Lung (tissue), 12 donors: ENCODE results near the gene RPS28. TPM values are rescaled to one million over a fixed set of nuclear protein-coding genes. Genes with fewer than 3 reads are reported as not detected.

Experiments used
- ATAC-seq: fragments of 200-7000 bp; cut with Tn5 transposase; one replicate; pipeline ENCODE4 v1.9.1; 2020; ENCODE audit warnings: moderate number of reproducible peaks; ENCODE audit not compliant: insufficient read depth, low FRiP score
- DNase-seq, 3 donors: peaks; one replicate each; pipeline ENCODE4 v3.0.0-alpha.2; 2013 to 2017
- H3K27ac ChIP-seq, 2 donors: one replicate each; pipeline ENCODE4 v1.5.1; 2013; ENCODE audit warnings: mild to moderate bottlenecking in 2 of 2, moderate library complexity in 2 of 2, control low read depth in 1 of 2, inconsistent platforms in 1 of 2, low read depth in 1 of 2, low read length in 1 of 2
- H3K27me3 ChIP-seq, 3 donors: one replicate each; pipeline ENCODE4 v1.5.1; 2013; ENCODE audit warnings: low read length in 2 of 3; ENCODE audit not compliant: control insufficient read depth in 3 of 3, insufficient read depth in 3 of 3
- H3K36me3 ChIP-seq, 4 donors: one replicate each; pipeline ENCODE4 v1.5.1; 2013; ENCODE audit warnings: low read length in 4 of 4, mild to moderate bottlenecking in 1 of 4, moderate library complexity in 1 of 4; ENCODE audit not compliant: control insufficient read depth in 4 of 4, insufficient read depth in 4 of 4
- H3K4me1 ChIP-seq, 5 donors: one replicate each; pipeline ENCODE4 v1.5.1; 2013; ENCODE audit warnings: low read length in 5 of 5, mild to moderate bottlenecking in 2 of 5, moderate library complexity in 1 of 5; ENCODE audit not compliant: control insufficient read depth in 5 of 5, insufficient read depth in 5 of 5
- H3K4me3 ChIP-seq: one replicate; pipeline ENCODE4 v1.5.1; 2013; ENCODE audit warnings: mild to moderate bottlenecking, control low read depth, moderate library complexity
- H3K9ac ChIP-seq, 2 donors: one replicate each; pipeline ENCODE4 v1.5.1; 2013; ENCODE audit warnings: low read length in 2 of 2, control low read depth in 1 of 2; ENCODE audit not compliant: insufficient read depth in 1 of 2
- H3K9me3 ChIP-seq, 4 donors: one replicate each; pipeline ENCODE4 v1.5.1; 2013; ENCODE audit warnings: low read length in 3 of 4, mild to moderate bottlenecking in 1 of 4, moderate library complexity in 1 of 4; ENCODE audit not compliant: control insufficient read depth in 4 of 4, insufficient read depth in 3 of 4
- WGBS, 2 donors: extraction: QIAGEN DNeasy Blood & Tissue Kit; methylation state at CpG; one replicate each; pipeline ENCODE4 v1.1.7; 2013; 5-methylcytosine and 5-hydroxymethylcytosine counted together
- polyA plus RNA-seq, 2 donors: library from polyadenylated mRNA; stranded (reverse); fragments of 200-250 nt; gene quantifications; one replicate each; pipeline ENCODE4 v1.2.1, GENCODE V29; 2013
- total RNA-seq, 2 donors: library from RNA; depleted of rRNA in 1 of 2; stranded (reverse); fragments of >200 nt in 1 of 2; gene quantifications; one replicate each; pipeline ENCODE4 v1.2.1, GENCODE V29; 2014 to 2021
- TF ChIP-seq, protein P1 (sequence below): IDR thresholded peaks from 2 replicates; pipeline ENCODE4 v1.5.1; 2012; ENCODE audit warnings: mild to moderate bottlenecking; ENCODE audit errors: control extremely low read depth, extremely low read depth
- donor health status: control.
- donor health status: control.
- donor health status: Bipolar disorder and iron deficiency.
- donor health status: healthy.
- donor health status: DM: yes; HTN: yes; CAD: no.

RPS28 gene
- total and polyA plus RNA-seq, 4 donors, result 588 to 1,897 (median 1,296) TPM

DNA sequence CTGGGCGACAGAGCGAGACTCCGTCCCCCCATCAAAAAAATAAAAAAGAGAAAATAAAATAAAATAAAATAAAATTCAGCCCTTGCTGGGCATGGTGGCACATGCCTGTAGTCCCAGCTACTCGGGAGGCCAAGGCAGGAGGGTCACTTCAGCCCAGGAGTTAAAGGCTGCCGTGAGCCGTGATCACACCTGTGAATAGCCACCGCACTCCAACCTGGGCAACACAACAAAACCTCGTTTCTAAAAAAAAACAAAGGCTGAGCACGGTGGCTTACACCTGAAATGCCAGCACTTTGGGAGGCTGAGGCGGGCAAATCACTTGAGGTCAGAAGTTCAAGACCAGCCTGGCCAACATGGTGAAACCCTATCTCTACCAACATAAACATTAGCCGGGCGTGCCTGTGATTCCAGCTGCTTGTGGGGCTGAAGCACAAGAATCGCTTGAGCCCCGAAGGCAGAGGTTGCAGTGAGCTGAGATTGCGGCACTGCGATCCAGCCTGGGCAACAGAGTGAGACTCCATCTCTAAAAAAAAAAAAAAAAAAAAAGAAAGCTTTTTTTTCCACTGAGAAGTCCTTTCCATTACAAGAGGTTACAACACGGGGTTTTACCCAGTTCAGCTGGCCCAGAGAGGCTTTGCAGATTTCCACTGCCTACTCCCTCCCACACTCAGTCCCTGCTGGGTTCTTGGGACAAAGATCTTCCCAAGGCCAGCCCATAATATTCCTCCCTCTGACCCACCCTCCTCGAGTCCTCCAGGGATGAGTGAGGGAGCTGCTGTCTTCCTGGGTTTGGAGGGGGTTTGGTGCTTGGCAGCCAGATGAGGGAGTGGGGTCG is 49.1 kb downstream of the RPS28 start:
- TF ChIP-seq, protein P1, sequence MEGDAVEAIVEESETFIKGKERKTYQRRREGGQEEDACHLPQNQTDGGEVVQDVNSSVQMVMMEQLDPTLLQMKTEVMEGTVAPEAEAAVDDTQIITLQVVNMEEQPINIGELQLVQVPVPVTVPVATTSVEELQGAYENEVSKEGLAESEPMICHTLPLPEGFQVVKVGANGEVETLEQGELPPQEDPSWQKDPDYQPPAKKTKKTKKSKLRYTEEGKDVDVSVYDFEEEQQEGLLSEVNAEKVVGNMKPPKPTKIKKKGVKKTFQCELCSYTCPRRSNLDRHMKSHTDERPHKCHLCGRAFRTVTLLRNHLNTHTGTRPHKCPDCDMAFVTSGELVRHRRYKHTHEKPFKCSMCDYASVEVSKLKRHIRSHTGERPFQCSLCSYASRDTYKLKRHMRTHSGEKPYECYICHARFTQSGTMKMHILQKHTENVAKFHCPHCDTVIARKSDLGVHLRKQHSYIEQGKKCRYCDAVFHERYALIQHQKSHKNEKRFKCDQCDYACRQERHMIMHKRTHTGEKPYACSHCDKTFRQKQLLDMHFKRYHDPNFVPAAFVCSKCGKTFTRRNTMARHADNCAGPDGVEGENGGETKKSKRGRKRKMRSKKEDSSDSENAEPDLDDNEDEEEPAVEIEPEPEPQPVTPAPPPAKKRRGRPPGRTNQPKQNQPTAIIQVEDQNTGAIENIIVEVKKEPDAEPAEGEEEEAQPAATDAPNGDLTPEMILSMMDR, result no peak
- peak in 1 of 3 donors; percentile 27 for DNase-seq
- H3K4me3 ChIP-seq, result no peak overlapping the region
- peaks cover 2 to 8% (median 5%) of the 10 kb centered on the region in 4 donors for H3K36me3 ChIP-seq
- no peak overlapping the region for H3K27ac ChIP-seq
- 87 to 88% methylated on average over 19 of the region's 19 CpGs for WGBS, 2 donors
- H3K9ac ChIP-seq, result no peak overlapping the region
- ATAC-seq, result no peak
- H3K4me1 ChIP-seq, result peaks cover 5 to 32% (median 18%) of the 10 kb centered on the region in 5 donors
- H3K9me3 ChIP-seq, result no peaks in the 10 kb centered on the region
- H3K27me3 ChIP-seq, result peaks cover 0 to 2% (median 0%) of the 10 kb centered on the region in 3 donors

DNA sequence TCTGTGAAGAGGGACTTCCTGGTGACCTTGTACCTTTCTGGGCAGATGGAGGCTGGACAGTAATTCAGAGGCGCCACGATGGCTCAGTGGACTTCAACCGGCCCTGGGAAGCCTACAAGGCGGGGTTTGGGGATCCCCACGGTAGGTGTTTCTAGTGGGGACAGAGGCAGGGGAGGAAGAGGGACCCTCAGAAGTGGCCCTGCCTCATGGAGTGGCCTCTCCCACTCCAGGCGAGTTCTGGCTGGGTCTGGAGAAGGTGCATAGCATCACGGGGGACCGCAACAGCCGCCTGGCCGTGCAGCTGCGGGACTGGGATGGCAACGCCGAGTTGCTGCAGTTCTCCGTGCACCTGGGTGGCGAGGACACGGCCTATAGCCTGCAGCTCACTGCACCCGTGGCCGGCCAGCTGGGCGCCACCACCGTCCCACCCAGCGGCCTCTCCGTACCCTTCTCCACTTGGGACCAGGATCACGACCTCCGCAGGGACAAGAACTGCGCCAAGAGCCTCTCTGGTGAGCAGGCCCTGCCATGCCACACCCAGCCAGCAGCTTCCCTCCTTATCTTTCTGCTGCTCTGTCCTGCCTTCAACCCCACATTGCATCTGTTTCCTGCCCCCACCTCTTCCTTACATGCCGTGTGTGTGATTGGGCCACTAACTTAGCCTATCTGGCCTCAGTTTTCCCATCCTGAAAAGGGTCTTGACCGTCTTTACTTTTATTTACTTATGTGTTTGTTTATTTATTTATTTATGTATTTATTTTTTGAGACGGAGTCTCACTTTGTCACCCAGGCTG is 49.9 kb downstream of the RPS28 start:
- H3K9me3 ChIP-seq, result no peaks in the 10 kb centered on the region
- ATAC-seq (no peak), DNase-seq (no peak)
- no peak overlapping the region for H3K4me3 ChIP-seq
- 80 to 83% methylated on average over 28 of the region's 28 CpGs for WGBS, 2 donors
- no peak overlapping the region for H3K9ac ChIP-seq
- peaks cover 5 to 31% (median 17%) of the 10 kb centered on the region in 5 donors for H3K4me1 ChIP-seq
- H3K27me3 ChIP-seq, result peaks cover 0 to 2% (median 0%) of the 10 kb centered on the region in 3 donors
- TF ChIP-seq, protein P1, result no peak
- peaks cover 2 to 8% (median 5%) of the 10 kb centered on the region in 4 donors for H3K36me3 ChIP-seq
- H3K27ac ChIP-seq, result no peak overlapping the region

Other genes starting within 250 kb of the RPS28 start
- gene FBN3, start 171.9 kb upstream of the RPS28 start, total RNA-seq, result 10 to 100 TPM in 1 of 2 donors, 1 to 10 TPM in 1; 2.8 to 26.4 TPM
- gene FBN3, start 171.9 kb upstream of the RPS28 start, polyA plus RNA-seq, result 1 to 10 TPM in 1 of 2 donors, under 1 TPM in 1; 0.32 to 1.4 TPM
- gene CERS4, start 112.1 kb upstream of the RPS28 start, total RNA-seq, result 10 to 100 TPM; 65.1 to 67.8 TPM
- 10 to 100 TPM; 30.7 to 43.6 TPM for gene CERS4, start 112.1 kb upstream of the RPS28 start, polyA plus RNA-seq
- gene CD320, start 13.1 kb upstream of the RPS28 start, total RNA-seq, result 10 to 100 TPM; 19.1 to 53.8 TPM
- gene CD320, start 13.1 kb upstream of the RPS28 start, polyA plus RNA-seq, result 10 to 100 TPM; 38.6 to 55.6 TPM
- 10 to 100 TPM; 10.6 to 54.1 TPM for gene NDUFA7, start 121 bp upstream of the RPS28 start, total RNA-seq
- gene NDUFA7, start 121 bp upstream of the RPS28 start, polyA plus RNA-seq, result 100 to 1,000 TPM; 119 to 239 TPM
- gene KANK3, start 21.8 kb downstream of the RPS28 start, total RNA-seq, result 10 to 100 TPM; 24.2 to 42.3 TPM
- 10 to 100 TPM; 24.0 to 29.1 TPM for gene KANK3, start 21.8 kb downstream of the RPS28 start, polyA plus RNA-seq
- gene ANGPTL4, start 42.7 kb downstream of the RPS28 start, total RNA-seq, result 10 to 100 TPM in 1 of 2 donors, 1 to 10 TPM in 1; 4.4 to 14.8 TPM
- 10 to 100 TPM; 10.5 to 96.3 TPM for gene ANGPTL4, start 42.7 kb downstream of the RPS28 start, polyA plus RNA-seq
- 100 to 1,000 TPM; 139 to 148 TPM for gene RAB11B, start 68.9 kb downstream of the RPS28 start, total RNA-seq
- gene RAB11B, start 68.9 kb downstream of the RPS28 start, polyA plus RNA-seq, result 100 to 1,000 TPM in 1 of 2 donors, 10 to 100 TPM in 1; 91.1 to 104 TPM
- 10 to 100 TPM; 26.7 to 62.1 TPM for gene MARCHF2, start 91.8 kb downstream of the RPS28 start, total RNA-seq
- gene MARCHF2, start 91.8 kb downstream of the RPS28 start, polyA plus RNA-seq, result 10 to 100 TPM; 33.6 to 81.5 TPM
- 100 to 1,000 TPM; 133 to 194 TPM for gene HNRNPM, start 123.5 kb downstream of the RPS28 start, total RNA-seq
- gene HNRNPM, start 123.5 kb downstream of the RPS28 start, polyA plus RNA-seq, result 100 to 1,000 TPM in 1 of 2 donors, 10 to 100 TPM in 1; 53.7 to 243 TPM
- 10 to 100 TPM in 1 of 2 donors, 1 to 10 TPM in 1; 8.2 to 18.8 TPM for gene PRAM1, start 181.1 kb downstream of the RPS28 start, total RNA-seq
- gene PRAM1, start 181.1 kb downstream of the RPS28 start, polyA plus RNA-seq, result 10 to 100 TPM; 21.3 to 22.8 TPM
- gene ZNF414, start 192.7 kb downstream of the RPS28 start, total RNA-seq, result 10 to 100 TPM; 17.7 to 35.7 TPM
- gene ZNF414, start 192.7 kb downstream of the RPS28 start, polyA plus RNA-seq, result 10 to 100 TPM; 26.2 to 32.8 TPM